Peyer's patch (tissue), 4 donors: ENCODE data around the gene GPR183. TPM values are rescaled to one million over a fixed set of nuclear protein-coding genes. Genes with fewer than 3 reads are reported as not detected.
A peak's percentile ranks its signal among the peaks of the same experiment; 100 is the strongest.

ENCODE experiments used
- DNase-seq, 3 donors: peaks; one replicate each; pipeline ENCODE4 v3.0.0-alpha.2; 2017 to 2019
- H3K27ac ChIP-seq, 4 donors: fragments of 200-600 bp; sonication (generic); one replicate each; pipeline ENCODE4 v1.5.1; 2016 to 2019
- H3K27me3 ChIP-seq, 2 donors: fragments of 200-600 bp; sonication (generic); one replicate each; pipeline ENCODE4 v1.5.1; 2019
- H3K36me3 ChIP-seq, 3 donors: fragments of 200-600 bp; sonication (generic); one replicate each; pipeline ENCODE4 v1.5.1; 2016 to 2019
- H3K4me1 ChIP-seq, 4 donors: fragments of 200-600 bp; sonication (generic); one replicate each; pipeline ENCODE4 v1.5.1; 2016 to 2019
- H3K4me3 ChIP-seq, 4 donors: fragments of 200-600 bp; sonication (generic); 1 replicate in 3 of 4; 2 replicates in 1 of 4; pipeline ENCODE4 v1.5.1; 2016 to 2019; ENCODE audit warnings: mild to moderate bottlenecking in 1 of 4
- H3K9me3 ChIP-seq, 4 donors: fragments of 200-600 bp; sonication (generic); one replicate each; pipeline ENCODE4 v1.5.1; 2016 to 2019; ENCODE audit warnings: mild to moderate bottlenecking in 1 of 4
- CTCF ChIP-seq, 6 experiments: fragments of 450-650 bp in 4 of 6; fragments of 200-600 bp in 2 of 6; sonication (generic) in 1 of 6; IDR thresholded peaks; one replicate each; pipeline ENCODE4 v1.5.1; 2017 to 2019; ENCODE audit warnings: antibody characterized with exemption in 6 of 6, mild to moderate bottlenecking in 3 of 6, moderate library complexity in 1 of 6
- POLR2A ChIP-seq, 2 donors: fragments of 450-650 bp; IDR thresholded peaks; one replicate each; pipeline ENCODE4 v1.5.1; 2017; ENCODE audit warnings: antibody characterized with exemption in 2 of 2, mild to moderate bottlenecking in 2 of 2, moderate library complexity in 2 of 2
- total RNA-seq, 4 donors: library from RNA; depleted of rRNA; stranded (reverse); fragments of >200 nt; gene quantifications; one replicate each; pipeline ENCODE4 v1.1.0, GENCODE V29; 2016

The GPR183 gene
- total RNA-seq, 4 donors from 2014 or later = 1.1 to 24.8 (median 3.9) TPM

- peak overlapping the region; percentile 24 to 85 (median 64) for H3K27ac ChIP-seq
Observed at GRCh38 chr13:99301913-99302636, 5.1 kb downstream of the GPR183 start.

GRCh38 chr13:99301056-99301838 is 6.0 kb downstream of the GPR183 start:
- Histone ChIP-seq H3K4me3 (peak overlapping the region in 2 of 4 donors; percentile 1 to 5), H3K9me3 (no peaks in the 10 kb centered on the region), H3K27me3 (no peaks in the 10 kb centered on the region), H3K27ac (peak overlapping the region; percentile 10 to 85 (median 64)), H3K36me3 (no peaks in the 10 kb centered on the region), H3K4me1 (peaks cover 0 to 15% (median 2%) of the 10 kb centered on the region in 4 donors)
- no peak for TF ChIP-seq CTCF (IDR thresholded peaks at IDR 0.05)
- no peak for TF ChIP-seq POLR2A (IDR thresholded peaks at IDR 0.05)
- no peak for DNase-seq

More at GRCh38 chr13:99301913-99302636, 5.1 kb downstream of the GPR183 start:
- no peak overlapping the region for H3K4me3 ChIP-seq
- H3K4me1 ChIP-seq = peaks cover 0 to 15% (median 2%) of the 10 kb centered on the region in 4 donors
- peak in 2 of 3 donors; percentile 68 to 81 for DNase-seq
- H3K36me3 ChIP-seq = no peaks in the 10 kb centered on the region
- TF ChIP-seq POLR2A (IDR thresholded peaks at IDR 0.05) (no peak), CTCF (IDR thresholded peaks at IDR 0.05) (no peak)
- no peaks in the 10 kb centered on the region for H3K27me3 ChIP-seq
- H3K9me3 ChIP-seq = no peaks in the 10 kb centered on the region

GRCh38 chr13:99299920-99300341 is 7.3 kb downstream of the GPR183 start:
- Histone ChIP-seq H3K9me3 (no peaks in the 10 kb centered on the region), H3K36me3 (no peaks in the 10 kb centered on the region), H3K27me3 (no peaks in the 10 kb centered on the region), H3K4me1 (peaks cover 0 to 15% (median 7%) of the 10 kb centered on the region in 4 donors), H3K27ac (peak overlapping the region in 1 of 4 donors; percentile 85), H3K4me3 (no peak overlapping the region)
- no peak for DNase-seq
- no peak for TF ChIP-seq POLR2A (IDR thresholded peaks at IDR 0.05)
- no peak for TF ChIP-seq CTCF (IDR thresholded peaks at IDR 0.05)

- TF ChIP-seq POLR2A (IDR thresholded peaks at IDR 0.05) = no peak
- no peak for TF ChIP-seq CTCF (IDR thresholded peaks at IDR 0.05)
- peaks cover 0 to 19% (median 10%) of the 10 kb centered on the region in 4 donors for H3K4me1 ChIP-seq
- H3K27ac ChIP-seq = peak overlapping the region in 1 of 4 donors; percentile 85
- no peaks in the 10 kb centered on the region for H3K27me3 ChIP-seq
- H3K9me3 ChIP-seq = no peaks in the 10 kb centered on the region
- no peaks in the 10 kb centered on the region for H3K36me3 ChIP-seq
- DNase-seq = no peak
- no peak overlapping the region for H3K4me3 ChIP-seq
Observed at GRCh38 chr13:99299256-99299919, 7.8 kb downstream of the GPR183 start.

GRCh38 chr13:99298056-99298455 is 9.1 kb downstream of the GPR183 start:
- no peaks in the 10 kb centered on the region for H3K36me3 ChIP-seq
- H3K27ac ChIP-seq = peak overlapping the region in 2 of 4 donors; percentile 13 to 85
- DNase-seq = no peak
- TF ChIP-seq CTCF (IDR thresholded peaks at IDR 0.05) = no peak
- no peak for TF ChIP-seq POLR2A (IDR thresholded peaks at IDR 0.05)
- H3K9me3 ChIP-seq = no peaks in the 10 kb centered on the region
- peaks cover 0 to 30% (median 11%) of the 10 kb centered on the region in 4 donors for H3K4me1 ChIP-seq
- no peak overlapping the region for H3K4me3 ChIP-seq
- no peaks in the 10 kb centered on the region for H3K27me3 ChIP-seq
